Effector CD4-positive, alpha-beta T cell (primary cell): Measurements from ENCODE around the gene LCT.
"Not testable (repeated sequence)": the region's sequence is repeated elsewhere in the genome, so short reads cannot be mapped to it uniquely, and the experiment has no call there.

ENCODE experiments used
- DNase-seq: peaks from one replicate; pipeline ENCODE4 v3.0.0-alpha.2; 2020

The LCT gene

GRCh38 chr2:135797497-135798274 is 39.3 kb downstream of the LCT start:
- peak; percentile 71 for DNase-seq

- no peak for DNase-seq
Measured at GRCh38 chr2:135796606-135797005, 40.4 kb downstream of the LCT start.

GRCh38 chr2:135795641-135796040 is 41.3 kb downstream of the LCT start:
- DNase-seq = not testable (repeated sequence)

GRCh38 chr2:135792401-135793150 is 44.4 kb downstream of the LCT start:
- DNase-seq = no peak

- DNase-seq = no peak
Measured at GRCh38 chr2:135791418-135792190, 45.4 kb downstream of the LCT start.

GRCh38 chr2:135790423-135790822 is 46.6 kb downstream of the LCT start:
- DNase-seq = no peak

GRCh38 chr2:135786823-135787222 is 50.2 kb downstream of the LCT start:
- DNase-seq = no peak

GRCh38 chr2:135785032-135785431 is 52.0 kb downstream of the LCT start:
- DNase-seq = no peak

- no peak for DNase-seq
Measured at GRCh38 chr2:135783439-135783838, 53.5 kb downstream of the LCT start.

GRCh38 chr2:135782231-135782630 is 54.8 kb downstream of the LCT start:
- DNase-seq = no peak

GRCh38 chr2:135776367-135776766 is 60.6 kb downstream of the LCT start:
- no peak for DNase-seq

- no peak for DNase-seq
Measured at GRCh38 chr2:135775420-135775819, 61.6 kb downstream of the LCT start.

- no peak for DNase-seq
Measured at GRCh38 chr2:135773917-135774316, 63.1 kb downstream of the LCT start.

GRCh38 chr2:135773319-135773718 is 63.7 kb downstream of the LCT start:
- no peak for DNase-seq

- no peak for DNase-seq
Measured at GRCh38 chr2:135768863-135769262, 68.1 kb downstream of the LCT start.

GRCh38 chr2:135762530-135762929 is 74.5 kb downstream of the LCT start:
- no peak for DNase-seq

GRCh38 chr2:135762022-135762421 is 75.0 kb downstream of the LCT start:
- DNase-seq = no peak

- no peak for DNase-seq
Measured at GRCh38 chr2:135756692-135757091, 80.3 kb downstream of the LCT start.

- no peak for DNase-seq
Measured at GRCh38 chr2:135755573-135755972, 81.4 kb downstream of the LCT start.

GRCh38 chr2:135745545-135745944 is 91.4 kb downstream of the LCT start:
- no peak for DNase-seq

GRCh38 chr2:135744760-135745314 is 92.1 kb downstream of the LCT start:
- DNase-seq = no peak

GRCh38 chr2:135743860-135744259 is 93.1 kb downstream of the LCT start:
- no peak for DNase-seq

GRCh38 chr2:135742325-135742757 is 94.6 kb downstream of the LCT start:
- DNase-seq = peak; percentile 26
